Amniotic stem cell (primary cell): Measurements from ENCODE around the gene USP10.

Experiments used
- DNase-seq: peaks from one replicate; lab custom pipeline; 2025; lab: John Stamatoyannopoulos, UW

The USP10 gene

GRCh38 chr16:84752600-84752999 lies 52.8 kb downstream of the USP10 start:
- no peak for DNase-seq

- DNase-seq: no peak
These were observed 53.9 kb downstream of the USP10 start for GRCh38 chr16:84753412-84754326.

- DNase-seq: peak; percentile 71
These were observed 54.6 kb downstream of the USP10 start for GRCh38 chr16:84754353-84754856.

GRCh38 chr16:84754956-84755672 lies 55.3 kb downstream of the USP10 start:
- no peak for DNase-seq

GRCh38 chr16:84756830-84757229 lies 57.0 kb downstream of the USP10 start:
- no peak for DNase-seq

- no peak for DNase-seq
These were observed 58.8 kb downstream of the USP10 start for GRCh38 chr16:84758627-84759026.

GRCh38 chr16:84759061-84759460 lies 59.3 kb downstream of the USP10 start:
- DNase-seq: no peak

GRCh38 chr16:84759906-84760305 lies 60.1 kb downstream of the USP10 start:
- no peak for DNase-seq

- no peak for DNase-seq
These were observed 61.9 kb downstream of the USP10 start for GRCh38 chr16:84761448-84762368.

- DNase-seq: no peak
These were observed 63.4 kb downstream of the USP10 start for GRCh38 chr16:84763164-84763563.

- no peak for DNase-seq
These were observed 63.8 kb downstream of the USP10 start for GRCh38 chr16:84763629-84764028.

- no peak for DNase-seq
These were observed 65.2 kb downstream of the USP10 start for GRCh38 chr16:84764970-84765369.

- no peak for DNase-seq
These were observed 66.1 kb downstream of the USP10 start for GRCh38 chr16:84765616-84766580.

GRCh38 chr16:84766978-84767773 lies 67.4 kb downstream of the USP10 start:
- no peak for DNase-seq

- DNase-seq: no peak
These were observed 68.4 kb downstream of the USP10 start for GRCh38 chr16:84768061-84768807.

- no peak for DNase-seq
These were observed 69.0 kb downstream of the USP10 start for GRCh38 chr16:84768808-84769197.

GRCh38 chr16:84769416-84769815 lies 69.6 kb downstream of the USP10 start:
- DNase-seq: no peak

- no peak for DNase-seq
These were observed 73.5 kb downstream of the USP10 start for GRCh38 chr16:84773312-84773711.

- DNase-seq: peak; percentile 28
These were observed 75.0 kb downstream of the USP10 start for GRCh38 chr16:84774810-84775209.
